ENCODE measurements around the gene GLP1R.

The GLP1R gene

DNA sequence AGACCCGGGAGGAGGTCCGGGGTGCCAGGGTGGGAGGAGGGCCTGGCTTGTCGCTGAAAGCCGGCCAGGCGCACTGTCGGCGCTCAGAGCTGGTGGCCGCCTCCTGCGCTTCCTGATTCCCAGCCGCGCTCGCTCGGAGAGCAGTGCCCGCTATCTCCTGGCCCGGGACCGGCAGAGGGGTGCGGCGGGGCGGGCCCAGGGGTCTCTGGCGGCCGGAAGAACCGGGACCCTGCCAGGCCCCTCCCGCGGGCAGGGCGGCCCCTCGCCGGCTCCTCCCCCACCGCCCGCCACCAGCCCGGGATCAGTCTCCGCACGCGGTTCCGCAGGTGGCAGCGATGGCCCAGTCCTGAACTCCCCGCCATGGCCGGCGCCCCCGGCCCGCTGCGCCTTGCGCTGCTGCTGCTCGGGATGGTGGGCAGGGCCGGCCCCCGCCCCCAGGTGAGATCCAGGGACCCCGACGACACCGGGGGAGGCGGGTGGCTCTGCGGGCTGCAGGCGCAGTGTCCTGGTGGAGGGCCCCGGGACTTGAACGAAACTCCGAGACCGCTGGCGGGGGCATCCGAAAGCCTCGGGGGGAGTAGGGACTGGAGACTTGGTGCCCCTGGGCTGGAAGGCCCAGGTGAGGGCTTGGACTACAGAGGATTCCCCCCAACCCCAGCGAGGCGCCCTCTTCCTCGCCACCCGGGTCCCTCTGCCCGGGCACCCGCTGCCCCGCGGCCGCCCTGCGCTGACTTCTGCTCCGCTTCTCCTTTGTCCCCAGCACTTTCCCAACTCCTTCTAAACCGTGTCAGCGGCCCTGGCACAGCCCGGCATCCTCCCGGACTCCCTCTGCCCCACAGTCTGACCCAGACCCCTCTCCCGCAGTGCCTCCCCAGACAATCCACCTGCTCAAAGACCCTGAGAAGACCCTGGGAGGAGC lies at the start of gene GLP1R:
Gene GLP1R (plus strand): TSS at position 301 of the 919 bp plus-strand sequence. CDS start 60 bp downstream, at position 361.
- no peak for DNase-seq

DNA sequence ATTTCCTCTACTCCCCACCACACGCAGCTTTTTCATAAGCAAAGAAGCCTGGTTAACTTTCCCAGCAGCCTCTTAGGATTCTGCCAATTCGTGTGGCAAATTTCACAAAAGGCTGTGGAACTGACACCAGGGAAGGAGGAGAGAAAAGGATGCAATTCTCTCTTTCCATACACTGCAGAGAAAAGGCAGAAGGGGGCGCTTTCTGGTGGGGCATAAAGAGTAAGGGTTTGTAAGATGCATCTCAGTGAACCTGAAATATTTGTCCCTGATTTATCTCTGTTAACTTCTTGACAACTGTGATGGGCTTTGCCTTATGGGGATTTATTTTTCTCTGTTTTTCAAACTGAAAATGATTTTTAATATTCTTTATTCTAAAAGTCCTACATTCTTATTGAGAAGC lies 45.5 kb upstream of the GLP1R start:
- no peak for DNase-seq

DNA sequence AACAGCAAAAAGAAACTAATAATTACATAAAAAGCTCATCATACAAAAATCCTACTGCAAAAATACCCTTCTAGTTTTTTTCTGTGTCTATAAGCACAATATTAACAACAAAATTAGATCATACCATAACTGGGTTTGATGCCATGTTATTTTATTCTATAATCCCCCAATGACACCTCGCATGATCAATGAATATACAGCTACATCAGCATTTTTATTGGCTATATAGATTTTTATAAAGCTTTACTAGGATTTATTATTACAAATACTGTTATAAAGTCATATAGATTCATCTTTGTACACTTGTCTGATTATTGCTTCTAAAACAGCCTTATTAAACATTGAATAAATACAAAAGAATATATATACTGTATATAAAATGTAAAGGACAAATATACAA lies 45.1 kb upstream of the GLP1R start:
- no peak for DNase-seq

DNA sequence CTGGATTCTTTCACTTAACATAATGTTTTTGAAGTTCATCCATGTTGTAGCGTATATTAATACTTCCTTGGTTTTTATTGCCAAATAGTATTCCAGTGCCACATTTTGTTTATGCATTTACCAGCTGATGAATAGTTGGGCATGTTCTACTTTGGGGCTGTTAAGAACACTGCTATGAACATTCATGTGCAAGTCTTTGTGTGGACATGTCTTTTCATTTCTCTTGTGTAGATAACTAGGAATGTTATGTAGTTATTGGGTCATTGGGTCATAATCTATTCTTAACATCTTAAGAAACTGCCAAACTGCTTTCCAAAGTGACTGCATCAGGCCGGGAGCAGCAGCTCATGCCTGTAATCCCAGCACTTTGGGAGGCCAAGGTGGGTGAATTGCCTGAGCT lies 43.8 kb upstream of the GLP1R start:
- DNase-seq: no peak

DNA sequence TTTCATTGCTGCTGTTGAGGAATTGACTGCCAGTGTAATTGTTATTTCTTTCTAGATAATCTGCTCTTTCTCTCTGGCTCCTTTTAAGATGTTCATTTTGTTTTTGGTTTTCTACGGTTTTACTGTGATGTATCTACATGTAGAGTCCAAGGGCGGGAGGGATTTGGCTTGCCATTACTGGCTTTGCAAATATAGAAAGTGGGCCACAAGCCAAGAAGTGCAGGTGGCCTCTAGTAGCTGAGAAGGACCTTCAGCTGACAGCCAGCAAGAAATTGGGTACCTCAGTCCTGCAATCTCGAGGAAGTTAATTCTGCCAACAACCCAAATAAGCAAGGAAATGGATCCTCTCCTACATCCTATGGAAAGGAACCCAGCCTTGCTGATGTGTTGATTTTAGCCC lies 42.8 kb upstream of the GLP1R start:
- no peak for DNase-seq

DNA sequence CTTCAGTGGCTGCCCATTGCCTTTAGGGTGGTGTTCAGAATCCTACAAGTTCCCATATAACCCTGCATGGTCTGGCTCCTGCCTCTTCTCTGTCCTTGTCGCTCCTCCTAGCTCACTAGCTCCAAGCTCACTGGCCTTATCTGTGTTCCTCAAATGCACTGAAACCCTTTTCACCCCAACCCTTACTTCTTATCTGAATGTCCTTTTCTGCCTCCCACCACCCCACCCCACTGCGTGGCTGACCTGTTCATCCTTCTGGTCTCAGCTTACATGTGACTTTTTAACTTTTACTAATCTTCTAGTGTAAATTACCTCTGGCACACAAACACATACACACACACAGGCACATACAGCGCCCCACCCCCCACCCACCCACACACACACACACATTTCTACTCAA lies 41.0 kb upstream of the GLP1R start:
- DNase-seq: no peak

DNA sequence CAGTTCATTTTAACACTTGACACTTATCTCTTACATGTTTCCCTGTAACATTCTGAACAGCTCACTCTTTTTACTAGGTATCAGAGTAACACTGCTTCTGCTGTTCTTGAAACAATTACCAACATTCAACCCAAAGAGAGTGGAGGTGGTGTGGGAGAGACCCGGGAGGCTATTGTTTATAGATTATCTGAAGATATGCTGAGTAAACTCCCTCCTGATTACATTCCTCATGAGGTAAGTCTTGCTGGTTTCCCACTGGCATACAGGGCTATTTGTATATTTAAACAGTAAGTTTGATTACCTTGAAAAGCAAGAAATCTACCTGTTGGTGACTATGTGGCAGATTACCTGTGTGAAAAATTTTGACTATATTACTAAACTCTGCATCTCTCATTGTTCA lies 39.8 kb upstream of the GLP1R start:
- DNase-seq: no peak

DNA sequence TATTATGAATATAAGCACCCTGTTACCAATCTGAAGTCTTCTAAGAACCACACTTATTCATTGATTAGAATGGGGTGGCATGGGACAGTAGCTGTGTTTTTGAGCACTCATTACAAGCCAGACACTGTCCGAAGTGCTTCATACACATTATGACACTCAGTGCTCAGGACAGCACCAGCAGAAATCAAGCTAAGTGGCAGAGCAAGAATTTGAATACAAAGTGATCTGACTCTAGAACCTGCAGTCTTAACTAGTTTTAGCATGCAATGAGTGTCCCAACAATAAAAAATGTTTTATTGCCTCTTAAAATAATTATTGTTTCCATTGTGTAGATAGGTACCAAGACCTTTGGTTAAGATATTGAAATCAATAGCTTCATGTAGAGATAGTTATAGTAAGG lies 39.1 kb upstream of the GLP1R start:
- no peak for DNase-seq

DNA sequence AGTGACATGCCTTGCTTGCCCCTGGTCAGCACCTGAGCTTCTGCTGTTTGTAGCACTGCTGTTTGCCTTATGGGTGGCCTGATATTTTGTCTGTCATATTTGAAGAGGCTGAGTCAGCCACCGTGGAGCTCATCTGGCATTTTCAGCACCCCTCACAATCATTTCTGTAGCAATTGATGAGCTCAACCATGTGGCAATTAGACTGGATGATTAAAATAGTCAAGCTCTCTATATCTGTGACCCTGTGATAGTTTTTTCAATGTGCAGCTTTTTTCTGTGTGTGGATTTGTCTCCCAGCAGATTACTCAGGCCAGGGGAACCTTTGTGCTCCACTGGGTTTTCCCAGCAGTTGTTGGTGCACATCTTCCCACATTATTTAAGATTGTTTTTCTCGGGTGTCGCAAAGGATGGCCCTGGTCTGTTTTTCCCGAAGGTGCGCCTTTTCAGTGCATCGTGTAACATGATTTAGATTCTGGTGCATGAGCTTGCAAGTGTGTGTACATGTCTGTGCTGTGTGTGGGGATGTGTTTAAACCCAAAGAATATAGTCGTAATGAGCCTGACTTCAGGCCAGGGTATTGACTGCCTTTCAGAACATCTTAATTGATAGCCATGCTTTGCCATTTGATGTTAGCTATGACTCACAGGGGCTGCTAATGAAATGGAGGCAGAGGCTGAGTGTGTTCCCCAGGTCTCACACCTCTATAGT lies 31.6 kb upstream of the GLP1R start:
- DNase-seq: no peak

DNA sequence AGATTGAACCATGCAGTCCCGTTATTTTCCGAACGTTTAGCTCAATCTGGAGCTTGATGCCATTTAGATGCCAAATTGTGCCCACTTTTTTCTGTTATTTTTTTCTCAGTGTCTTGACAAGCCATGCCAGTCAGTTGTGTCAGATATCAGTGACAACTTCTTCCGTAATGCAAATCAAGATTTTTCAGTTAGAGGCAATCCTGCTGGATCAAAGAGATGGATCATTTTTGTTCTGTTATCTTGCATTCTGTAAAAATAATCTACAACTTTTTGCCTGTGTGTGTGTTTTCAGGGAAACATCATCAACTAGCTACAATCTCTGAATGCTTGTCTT lies 31.1 kb upstream of the GLP1R start:
- DNase-seq: no peak

DNA sequence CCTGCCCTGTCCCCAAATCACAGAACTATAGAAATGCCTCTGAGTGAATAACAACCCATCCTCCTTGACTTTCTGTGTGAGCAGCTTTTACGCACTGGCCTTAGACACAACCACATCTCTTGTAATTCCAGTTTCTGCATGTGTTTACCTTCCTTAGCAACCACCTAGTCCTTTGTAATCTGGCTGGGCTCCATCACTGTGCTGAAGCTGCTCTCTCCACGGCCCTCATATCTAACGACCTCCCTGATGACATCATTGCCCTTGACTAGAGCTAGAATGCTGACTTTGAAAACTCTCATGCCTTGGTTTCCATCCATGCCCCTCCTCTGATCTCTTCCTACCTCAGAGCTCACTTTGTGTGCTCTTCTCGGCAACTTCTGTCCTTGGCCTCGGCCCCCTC lies 30.5 kb upstream of the GLP1R start:
- no peak for DNase-seq

DNA sequence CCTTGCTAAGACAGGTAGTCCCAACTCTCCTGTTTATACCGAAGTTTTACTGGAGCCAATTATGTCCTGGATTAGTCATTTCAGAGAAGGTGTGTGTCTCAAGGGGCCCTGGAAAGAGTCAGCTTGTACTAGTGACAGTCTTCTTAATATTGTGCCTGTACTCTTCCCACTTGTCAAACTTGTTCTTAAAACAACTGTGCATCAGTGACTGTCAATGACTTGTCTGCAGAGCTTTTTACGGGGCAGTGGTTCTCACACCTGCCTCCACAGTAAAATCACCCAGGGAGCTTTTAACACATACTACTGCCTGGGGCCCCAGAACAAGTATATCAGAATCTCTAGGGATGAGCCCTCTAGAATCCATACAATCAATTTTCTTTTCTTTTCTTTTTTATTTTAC lies 28.4 kb upstream of the GLP1R start:
- no peak for DNase-seq

DNA sequence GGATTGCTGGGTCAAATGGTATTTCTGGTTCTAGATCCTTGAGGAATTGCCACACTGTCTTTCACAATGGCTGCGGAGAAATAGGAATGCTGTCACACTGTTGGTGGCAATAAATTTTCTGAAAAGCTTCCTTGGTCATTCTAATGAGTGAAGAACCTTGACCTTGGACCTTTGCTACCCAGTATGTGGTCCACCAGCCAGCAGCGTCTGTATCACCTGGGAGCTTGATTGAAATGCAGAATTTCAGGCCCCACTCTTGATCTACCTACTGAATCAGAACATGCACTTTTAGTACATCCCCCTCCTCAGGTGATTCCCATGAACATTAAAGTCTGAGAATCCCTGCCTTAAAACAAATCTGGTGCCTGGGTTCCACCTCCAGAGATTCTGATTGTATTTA lies 27.5 kb upstream of the GLP1R start:
- no peak for DNase-seq

DNA sequence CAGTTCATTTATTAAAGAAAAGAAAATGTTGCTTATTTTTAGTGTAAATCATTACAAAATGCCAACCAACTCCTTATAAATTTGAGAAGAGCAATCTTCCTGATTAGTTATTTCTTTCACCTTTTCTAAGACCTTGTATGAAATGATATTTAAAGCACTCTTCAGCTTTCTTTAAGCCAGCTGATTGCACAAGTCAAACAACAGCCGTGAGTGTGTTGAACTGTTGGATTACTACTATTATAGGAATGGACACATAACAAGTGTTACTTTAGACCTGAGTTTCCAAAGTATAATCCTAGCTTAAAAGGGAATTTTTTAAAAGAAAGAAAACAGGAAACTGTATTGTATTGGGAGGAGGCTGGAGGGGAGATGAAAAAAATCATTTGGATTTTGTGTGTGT lies 26.8 kb upstream of the GLP1R start:
- no peak for DNase-seq

DNA sequence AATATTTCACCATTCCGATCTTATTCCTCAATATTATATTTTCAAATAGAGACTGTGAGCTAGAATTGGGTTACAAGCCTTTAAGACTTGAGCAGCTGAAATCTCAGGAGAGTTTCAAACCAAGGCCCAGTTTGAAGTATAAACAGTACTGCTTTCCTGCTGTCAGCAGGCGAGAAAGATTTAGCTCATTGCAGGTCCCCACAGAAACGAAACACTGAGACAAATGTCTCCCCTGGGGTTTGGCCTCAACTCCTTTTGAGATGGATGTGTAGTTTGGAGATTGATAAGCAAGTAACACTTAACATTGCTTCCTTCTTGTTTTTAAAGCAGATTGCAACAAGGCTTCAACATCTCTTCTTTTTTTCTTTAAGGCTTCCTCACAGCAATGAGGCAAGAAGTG lies 22.4 kb upstream of the GLP1R start:
- DNase-seq: no peak

DNA sequence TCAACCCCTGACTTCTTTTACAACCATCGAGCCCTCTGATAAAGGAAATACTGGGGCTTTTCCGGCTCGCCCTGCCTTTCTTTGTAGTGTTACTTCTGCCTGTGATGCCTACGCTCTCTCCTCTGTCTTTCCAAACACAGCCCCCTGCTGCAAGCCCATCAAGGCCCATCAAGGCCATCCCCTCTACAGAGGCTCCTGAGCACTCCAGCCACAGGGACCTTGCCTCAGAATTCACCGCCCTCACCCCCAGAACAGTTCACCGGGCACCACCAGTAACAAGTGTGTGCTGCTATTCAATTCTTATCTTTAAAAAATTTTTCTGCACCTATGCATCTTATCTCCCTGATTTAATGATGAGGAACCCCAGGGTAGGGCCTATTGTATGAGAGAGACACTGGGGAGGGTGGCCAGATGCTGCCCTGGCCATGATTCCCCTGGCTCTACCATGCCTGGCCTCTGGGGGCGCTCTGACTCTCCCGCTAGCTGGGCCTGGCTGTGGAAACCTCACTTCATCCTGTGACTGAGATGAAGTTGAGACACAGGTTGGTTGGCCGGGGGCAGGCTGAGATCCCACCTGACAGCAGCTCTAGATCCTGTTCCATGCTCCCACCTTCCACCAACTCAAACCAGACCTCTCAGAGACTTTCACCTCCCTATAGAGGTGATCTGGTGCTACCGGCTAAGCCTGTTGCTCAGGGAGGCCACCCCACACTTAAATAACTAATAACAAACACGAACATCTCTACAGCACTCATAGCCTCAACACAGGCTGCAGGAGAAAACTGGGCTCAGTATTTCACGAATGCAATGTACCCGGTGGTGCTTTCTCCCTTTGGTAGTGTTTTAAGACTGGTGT lies 19.2 kb upstream of the GLP1R start:
- no peak for DNase-seq

DNA sequence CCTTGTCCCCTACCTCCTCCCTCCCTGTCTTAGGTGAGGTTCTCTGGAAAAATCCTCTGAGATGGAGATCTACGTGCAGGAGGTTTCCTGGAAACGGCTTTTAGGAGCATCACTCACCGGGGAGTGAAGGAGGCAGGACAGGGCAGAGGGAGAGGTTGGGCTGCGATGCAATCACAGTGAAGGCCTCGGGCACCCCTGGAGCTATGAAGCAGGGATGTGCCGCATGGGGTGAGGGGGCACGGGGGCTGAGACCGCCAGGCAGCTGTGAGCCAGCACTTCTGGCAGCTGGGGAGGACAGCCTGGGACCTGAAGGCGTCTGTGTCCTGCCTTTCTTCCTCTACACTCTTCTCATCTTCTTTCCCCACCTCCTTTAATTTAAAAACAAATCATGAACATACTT lies 12.9 kb upstream of the GLP1R start:
- DNase-seq: no peak

DNA sequence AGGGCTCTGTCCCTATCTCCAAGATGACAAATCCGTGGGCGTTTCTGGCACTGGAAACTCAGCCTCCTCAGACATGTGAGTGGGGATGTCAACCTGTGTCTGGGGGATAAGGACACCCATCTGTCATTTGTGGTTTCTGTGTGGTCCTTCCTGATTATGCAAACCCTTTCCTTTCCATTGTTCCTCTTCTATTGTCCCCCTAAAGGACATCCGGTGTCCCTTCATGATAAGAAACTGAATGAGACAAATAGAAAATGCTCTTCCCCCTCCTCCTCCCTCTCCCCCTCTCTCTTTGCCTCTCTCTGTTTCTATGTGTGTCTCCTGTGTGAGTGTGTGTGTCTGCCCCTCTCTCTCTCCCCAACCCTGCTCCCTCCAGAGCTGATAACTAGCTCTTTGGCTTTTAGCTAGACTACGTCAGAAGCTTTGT lies 11.5 kb upstream of the GLP1R start:
- no peak for DNase-seq

DNA sequence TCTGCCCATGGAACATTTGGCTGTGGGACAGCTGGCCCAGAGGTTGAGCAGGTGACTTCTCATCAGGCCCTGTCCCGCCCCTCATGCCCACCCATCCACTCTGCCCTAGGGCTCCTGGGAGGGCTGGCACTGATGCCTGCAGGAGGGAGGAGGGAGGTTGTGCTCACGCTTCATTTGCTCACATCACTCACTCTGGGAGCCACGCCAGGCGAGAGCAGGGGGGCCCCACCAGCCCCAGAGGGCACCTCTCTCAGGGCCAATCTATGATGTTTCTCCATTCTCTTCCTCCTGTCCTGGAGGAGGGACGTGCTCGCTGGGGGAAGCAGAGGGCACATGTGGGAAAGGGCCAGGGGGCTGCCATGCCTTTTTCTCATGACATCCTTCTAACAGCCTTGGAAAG lies 10.9 kb upstream of the GLP1R start:
- no peak for DNase-seq

DNA sequence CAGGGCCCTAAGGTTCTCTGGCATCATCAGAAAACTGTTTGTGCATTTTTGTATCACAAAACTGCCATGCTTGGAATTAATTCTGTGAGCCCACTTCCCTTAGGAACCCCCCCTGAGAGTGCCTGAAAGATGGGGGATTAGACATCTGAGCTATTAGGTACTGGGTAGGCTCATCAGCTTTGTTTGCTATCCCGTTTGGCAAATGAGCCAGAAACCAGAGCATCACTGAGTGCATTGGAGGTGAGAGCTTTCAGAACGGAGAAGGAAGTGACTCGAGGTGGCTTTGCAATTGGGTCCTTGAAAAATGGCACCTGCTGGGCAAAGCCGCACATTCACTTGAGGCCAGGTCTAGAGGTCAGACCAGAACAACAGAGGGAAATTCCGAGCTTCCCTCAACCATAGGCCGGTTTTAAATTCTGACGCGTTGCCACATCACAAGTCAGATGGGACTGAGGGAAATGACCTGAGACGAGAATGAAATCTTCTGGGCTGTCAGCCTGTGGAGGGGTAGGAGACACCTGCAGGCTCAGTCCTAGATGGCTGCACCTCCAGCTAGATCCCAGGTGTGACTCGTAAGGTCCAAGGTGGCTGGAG lies 8.4 kb upstream of the GLP1R start:
- DNase-seq: no peak

DNA sequence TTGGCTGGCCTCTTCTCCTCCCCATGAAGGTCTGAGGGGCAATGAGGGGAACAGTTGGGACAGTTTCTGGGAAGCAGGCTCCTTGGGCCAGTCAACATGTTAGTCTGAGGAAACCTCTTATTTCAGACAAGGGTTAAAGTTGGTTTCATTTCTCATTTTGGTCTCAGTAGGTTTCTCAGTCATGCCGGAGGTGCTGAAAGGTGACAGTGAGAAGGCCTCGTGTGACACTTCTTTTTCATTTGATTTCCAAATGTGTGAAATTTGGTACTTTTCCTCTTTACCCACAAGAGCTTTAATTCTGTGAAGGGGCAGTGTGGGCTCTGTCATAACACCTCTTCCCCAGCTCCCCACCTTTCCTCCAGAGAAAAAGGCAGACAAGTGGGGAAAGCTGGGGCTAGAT lies 7.5 kb upstream of the GLP1R start:
- no peak for DNase-seq

DNA sequence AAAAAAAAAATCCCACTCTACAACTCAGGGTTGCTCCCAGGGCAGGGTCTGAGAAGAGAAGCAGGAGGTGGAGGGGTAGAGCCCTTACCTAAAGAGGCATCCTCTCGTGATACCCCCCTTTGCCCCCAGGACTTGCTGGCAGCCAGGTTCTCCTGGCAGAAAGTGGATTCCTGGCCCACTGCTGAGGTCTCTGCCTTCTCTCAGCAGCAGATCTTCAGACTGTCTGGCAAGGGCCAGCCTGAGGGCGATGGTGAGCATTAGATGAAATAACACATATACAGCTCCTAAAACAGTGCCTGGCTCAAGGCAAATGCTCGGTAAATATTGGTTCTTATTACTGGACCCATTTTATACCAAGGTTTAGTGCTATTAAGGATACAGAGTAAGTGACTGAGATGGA lies 4.8 kb upstream of the GLP1R start:
- no peak for DNase-seq

DNA sequence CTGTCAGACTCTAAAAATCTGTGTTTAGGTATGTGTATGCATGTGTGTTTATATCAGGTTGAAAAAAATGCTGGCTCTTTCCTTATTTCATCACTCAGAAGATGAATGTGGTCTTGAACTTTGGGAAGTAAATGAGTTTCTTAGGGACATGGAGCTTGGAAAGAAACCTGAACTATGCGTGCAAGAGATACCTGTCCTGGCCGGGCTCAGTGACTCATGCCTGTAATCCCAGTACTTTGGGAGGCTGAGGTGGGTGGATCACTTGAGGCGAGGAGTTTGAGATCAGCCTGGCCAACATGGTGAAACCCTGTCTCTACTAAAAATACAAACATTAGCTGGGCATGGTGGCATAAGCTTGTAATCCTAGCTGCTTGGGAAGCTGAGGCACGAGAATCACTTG lies 4.4 kb upstream of the GLP1R start:
- DNase-seq: no peak
